Brain pericyte (primary cell): ENCODE data around the gene STING1.
"Not testable (repeated sequence)": the region's sequence is repeated elsewhere in the genome, so short reads cannot be mapped to it uniquely, and the experiment has no call there.

ENCODE experiments used
- DNase-seq: peaks from one replicate; pipeline ENCODE4 v3.0.0-alpha.2; 2012; ENCODE audit warnings: low read depth, low spot score

Gene STING1

GRCh38 chr5:139482050-139482889, at the start of gene STING1:
STING1 (minus strand) TSS chr5:139482758; CDS start chr5:139481704, 1,054 bp downstream.
- peak; percentile 83 for DNase-seq

- no peak for DNase-seq
These were observed 49.2 kb upstream of the STING1 start for GRCh38 chr5:139531772-139532169.

GRCh38 chr5:139530079-139530478, 47.5 kb upstream of the STING1 start:
- DNase-seq, result not testable (repeated sequence)

DNA sequence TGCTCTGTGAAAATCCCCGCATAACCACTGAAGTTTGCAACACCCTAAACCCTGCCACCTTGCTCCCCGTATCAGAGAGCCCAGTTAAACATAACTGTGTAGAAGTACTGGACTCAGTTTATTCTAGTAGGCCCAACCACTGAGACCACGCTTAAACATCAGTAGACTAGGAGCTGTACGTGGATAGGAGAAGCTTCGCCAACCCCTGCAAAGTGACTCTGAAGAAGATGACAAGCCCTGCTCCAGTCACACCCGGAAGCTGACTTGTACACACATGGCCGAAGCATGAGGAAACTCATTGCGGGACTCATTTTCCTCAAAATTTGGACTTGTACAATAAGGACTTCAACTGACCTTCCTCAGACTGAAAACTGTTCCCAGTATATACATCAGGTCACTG, 46.1 kb upstream of the STING1 start:
- not testable (repeated sequence) for DNase-seq

DNA sequence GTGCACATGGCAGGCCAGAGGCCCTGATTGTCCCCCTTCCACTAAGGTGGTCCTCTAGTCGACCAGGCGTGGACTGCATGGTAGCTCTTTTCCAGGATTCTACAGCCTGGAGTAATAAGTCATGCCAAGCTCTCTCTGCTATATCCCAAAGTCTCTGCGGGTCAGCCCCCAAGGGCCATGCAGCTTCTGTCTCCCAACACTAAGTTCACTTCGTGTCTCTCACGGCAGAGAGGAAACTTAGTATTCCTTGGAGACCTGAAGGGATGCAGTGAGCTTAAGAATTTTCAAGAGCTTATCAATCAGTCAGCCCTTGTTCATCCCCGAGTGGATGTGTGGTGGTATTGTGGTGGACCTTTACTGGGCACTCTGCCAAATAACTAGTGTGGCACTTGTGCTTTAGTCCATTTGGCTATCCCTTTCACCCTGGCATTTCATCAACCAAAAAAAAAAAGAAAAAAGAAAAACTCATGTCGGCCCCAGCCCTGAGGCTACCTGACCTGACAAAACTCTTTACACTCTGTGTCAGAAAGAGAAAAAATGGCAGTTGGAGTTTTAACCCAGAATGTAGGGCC, 45.4 kb upstream of the STING1 start:
- DNase-seq, result not testable (repeated sequence)

- DNase-seq, result not testable (repeated sequence)
These were observed 44.5 kb upstream of the STING1 start for GRCh38 chr5:139527090-139527470.

DNA sequence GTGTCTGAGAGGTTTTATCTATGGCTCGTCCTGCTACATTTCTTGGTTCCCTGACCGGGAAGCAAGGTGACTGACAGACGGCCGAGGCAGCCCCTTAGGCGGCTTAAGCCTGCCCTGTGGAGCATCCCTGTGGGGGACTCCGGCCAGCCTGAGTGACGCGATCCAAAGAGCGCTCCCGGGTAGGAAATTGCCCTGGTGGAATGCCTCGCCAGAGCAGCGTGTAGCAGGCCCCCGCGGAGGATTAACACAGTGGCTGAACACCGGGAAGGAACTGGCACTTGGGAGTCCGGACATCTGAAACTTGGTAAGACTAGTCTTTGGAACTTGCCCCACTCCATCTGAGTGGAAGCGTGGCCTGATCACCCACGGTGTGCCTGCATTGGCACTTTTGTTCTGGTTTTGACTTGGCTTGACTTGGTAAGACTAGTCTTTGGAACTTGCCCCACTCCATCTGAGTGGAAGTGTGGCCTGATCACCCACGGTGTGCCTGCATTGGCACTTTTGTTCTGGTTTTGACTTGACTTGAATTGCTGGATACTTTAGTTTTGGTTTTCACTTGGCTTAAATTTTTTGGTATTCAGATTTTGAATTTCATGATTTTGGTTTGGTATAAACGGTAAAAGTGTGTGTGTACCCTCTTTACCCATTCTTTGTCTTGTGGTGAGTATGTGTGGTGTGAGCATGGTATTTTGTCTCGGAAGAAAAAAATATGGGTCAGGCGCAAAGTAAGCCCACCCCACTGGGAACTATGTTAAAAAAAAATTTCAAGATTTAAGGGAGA, 43.9 kb upstream of the STING1 start:
- DNase-seq, result not testable (repeated sequence)

- DNase-seq, result not testable (repeated sequence)
These were observed 43.2 kb upstream of the STING1 start for GRCh38 chr5:139525586-139526308.

- no peak for DNase-seq
These were observed 42.5 kb upstream of the STING1 start for GRCh38 chr5:139524940-139525585.

DNA sequence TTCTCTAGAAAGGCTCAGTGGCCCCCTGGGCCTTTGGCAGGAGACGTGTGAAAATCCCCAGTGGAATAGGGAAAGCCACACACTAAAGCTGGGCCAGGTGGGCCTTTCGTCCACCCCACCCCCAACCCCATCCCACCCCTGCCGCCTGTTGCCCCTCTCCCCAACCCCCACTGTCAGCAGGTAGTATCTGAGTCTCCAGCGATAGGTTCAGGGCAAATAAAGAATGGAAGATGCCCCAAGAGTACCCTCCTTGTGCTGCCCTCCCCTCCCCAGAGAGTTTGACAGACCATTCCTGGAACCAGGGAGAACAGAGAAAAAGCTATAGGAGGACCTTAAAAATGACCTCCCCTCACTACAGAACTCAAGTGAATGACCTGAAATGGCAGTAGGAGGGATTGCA, 41.9 kb upstream of the STING1 start:
- no peak for DNase-seq

DNA sequence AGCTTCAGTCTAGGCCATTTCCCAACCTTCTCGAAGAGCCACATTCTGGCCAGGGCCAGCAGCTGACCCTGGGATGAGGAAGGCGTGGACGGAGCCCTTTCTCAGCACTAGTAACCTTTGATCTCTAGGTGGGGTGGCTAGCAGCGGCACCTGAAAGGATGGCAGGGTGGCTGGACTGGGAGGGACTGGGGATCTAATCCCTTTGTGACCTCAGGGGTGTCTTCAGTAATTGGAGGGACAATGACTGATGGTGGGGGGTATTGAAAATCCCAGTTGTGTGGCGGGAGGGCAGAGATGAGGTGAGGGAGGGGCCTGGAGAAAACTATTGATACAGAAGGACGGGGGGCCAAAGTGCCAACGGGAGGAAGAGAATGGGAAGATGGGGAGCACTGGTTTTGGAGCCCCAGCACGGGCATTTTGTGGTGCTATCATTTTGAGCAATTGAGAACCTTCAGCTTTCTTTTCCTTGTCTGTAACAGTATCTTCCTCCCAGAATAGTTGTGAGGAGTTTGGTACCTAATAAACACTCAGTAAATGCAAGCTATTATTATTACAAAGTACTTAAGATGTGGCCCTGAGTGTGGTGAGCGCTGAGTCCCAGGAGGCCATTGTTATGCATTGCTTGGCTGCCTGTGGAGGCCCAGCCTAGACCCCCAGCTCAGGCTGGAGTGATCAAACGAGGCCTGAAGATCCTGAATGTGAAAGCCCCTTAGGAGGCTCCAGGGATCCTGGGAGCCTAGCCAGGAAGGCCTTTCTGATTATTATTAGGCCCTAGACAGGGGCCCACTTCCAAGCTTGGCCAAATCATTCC, 41.3 kb upstream of the STING1 start:
- no peak for DNase-seq

DNA sequence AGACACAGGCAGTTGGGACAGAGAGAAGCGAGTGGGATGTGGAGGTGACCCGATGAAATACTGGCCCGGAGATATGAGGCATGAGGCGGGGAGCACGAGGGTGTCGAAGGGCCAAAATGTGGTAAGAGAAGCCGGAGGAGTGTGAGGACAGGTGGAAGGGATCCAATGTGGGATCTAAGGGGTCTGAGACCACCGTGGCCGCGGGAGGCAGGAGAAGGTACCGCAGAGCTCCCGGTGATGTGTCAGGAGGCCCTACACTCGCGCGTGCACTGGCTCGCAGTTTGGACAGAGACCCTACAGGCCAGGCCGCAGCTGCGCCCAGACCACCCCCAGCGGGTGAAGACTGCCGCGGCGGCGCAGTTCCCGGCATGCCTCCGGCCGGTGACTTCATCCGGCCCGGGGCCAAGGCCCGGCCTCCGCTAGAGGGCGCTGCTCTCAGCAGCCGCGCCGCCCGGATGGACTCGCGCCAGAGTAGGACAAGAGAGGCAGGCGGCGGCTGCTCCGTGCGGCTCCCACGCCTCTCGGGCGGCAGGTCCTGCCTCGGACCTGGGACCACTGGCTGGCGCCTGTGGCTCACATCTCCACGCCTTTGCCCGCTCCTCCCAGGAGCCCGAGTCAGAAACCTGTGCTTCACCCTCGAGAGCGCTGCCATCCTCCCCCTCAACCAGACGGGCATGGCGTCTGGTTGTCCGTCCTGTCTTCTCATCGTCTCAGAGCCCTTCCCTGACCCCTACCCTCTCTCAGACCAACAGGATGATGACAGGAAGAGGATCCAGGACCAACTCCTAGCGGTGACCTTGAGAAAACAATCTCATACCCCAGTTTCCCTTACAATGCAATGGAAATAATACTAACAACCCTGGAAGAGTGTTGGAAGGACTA, 35.4 kb upstream of the STING1 start:
- peak; percentile 41 for DNase-seq

DNA sequence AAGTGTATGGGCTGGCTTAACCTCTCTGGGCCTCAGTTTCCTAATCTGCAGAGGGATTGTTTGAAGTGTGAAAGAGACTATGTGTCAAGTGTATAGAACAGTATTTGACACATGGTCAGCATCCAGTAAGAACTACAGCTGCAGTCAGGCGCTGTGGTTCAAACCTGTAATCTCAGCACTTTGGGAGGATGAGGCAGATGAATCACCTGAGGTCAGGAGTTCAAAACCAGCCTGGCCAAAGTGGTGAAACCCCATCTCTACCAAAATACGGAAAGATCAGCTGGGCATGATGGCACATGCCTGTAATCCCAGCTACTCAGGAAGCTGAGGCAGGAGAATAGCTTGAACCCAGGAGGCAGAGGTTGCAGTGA, 31.9 kb upstream of the STING1 start:
- DNase-seq, result no peak

DNA sequence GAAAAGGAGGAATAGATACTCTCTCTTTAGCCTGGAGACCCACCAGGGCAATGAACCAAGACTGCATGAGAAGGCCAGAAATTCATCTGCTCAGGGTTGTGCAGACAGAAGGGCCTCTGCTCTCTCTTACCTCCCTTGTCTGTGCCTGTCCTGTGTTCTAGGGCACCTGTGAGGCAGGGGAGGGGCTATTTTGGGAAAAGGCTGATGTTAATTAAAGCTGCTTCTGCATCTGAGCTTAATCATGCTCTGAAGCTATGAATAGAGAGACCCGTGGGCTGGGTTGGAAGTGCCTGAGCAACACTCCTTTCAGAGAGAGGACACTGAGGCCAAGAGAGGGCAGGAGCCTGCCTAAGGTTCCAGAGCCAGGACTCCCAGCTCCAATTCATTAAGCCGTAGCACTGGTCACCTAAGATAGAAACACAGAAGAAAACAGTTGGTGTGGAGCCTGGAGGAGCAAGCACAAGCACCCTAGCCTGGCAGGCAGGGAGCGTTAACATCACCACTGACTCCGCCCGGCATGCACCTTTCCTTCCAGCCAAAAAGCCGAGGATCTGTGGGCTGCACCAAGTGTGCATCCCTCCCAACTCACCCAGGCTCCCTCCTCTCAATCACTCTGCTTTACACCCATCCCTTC, 31.4 kb upstream of the STING1 start:
- DNase-seq, result no peak

DNA sequence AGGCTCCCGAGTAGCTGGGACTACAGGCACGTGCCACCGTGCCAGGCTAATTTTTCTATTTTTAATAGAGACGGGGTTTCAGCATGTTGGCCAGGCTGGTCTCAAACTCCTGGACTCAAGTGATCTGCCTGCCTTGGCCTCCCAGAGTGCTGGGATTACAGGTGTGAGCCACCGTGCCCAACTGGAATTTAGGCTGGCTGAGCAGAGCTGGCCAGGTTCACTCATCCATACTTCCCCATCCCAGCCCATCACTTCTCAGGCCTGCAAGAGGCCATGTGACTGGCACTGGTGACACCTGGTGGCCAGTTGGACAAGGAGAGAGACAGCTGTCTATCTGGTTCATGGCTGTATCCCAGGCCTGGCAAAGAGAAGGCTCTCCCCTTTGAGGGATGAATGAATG, 30.9 kb upstream of the STING1 start:
- DNase-seq, result peak; percentile 39

DNA sequence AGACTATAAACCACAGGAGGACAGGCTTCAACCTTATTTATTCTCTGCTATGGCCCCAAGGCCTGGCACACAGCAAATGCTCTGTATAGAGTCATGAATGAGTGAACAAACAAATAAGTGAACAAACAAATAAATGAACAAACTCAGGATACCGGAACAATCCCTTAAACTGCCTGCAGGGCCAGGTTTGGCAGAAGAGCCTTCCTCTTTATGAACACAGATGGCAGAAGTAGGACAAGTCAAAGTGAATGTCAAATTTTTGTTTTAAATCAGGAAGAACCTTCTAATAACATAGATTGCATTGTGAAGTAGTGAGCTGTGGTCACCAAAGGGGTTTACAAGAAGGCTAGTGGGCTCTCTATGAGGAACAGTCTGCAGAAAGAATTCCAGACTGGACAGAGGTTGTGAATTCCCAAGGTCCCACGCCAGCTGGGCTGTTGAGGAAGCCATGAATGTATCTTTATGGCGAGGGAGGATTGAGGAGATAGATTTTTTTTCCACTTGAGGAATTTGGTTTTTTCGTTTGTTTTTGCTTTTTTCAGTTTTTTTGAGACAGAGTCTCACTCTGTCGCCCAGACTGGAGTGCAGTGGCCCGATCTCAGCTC, 30.3 kb upstream of the STING1 start:
- DNase-seq, result no peak

GRCh38 chr5:139504722-139505121, 22.2 kb upstream of the STING1 start:
- DNase-seq, result not testable (repeated sequence)

GRCh38 chr5:139503879-139504278, 21.3 kb upstream of the STING1 start:
- not testable (repeated sequence) for DNase-seq
